ENCODE results near the gene CENPX.

CENPX gene

GRCh38 chr17:82022310-82022980 lies at the start of gene CENPX:
Gene CENPX, minus strand, starts transcription at chr17:82022878. Its CDS starts 17 bp downstream, at chr17:82022861.
- no peak for DNase-seq (ENCODE audit: low read depth in 2 of 2)

DNA sequence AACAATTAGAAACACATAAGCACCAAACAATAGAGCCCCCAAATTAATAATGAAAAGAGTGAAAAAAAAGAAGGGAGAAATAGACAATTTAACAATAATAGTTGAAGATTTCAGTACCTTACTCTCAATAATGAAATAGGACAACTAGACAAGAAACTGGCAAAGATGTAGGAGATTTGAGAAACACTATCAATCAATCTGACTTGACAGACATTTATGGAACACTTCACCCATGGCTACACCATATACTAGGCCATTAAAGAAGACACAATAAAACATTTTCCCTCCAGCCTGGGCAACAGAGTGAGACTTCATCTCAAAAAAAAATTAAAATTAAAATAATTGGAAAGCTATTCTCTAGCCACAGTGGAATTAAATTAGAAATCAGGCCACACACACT lies 47.9 kb upstream of the CENPX start:
- no peak for DNase-seq (ENCODE audit: low read depth in 2 of 2)

GRCh38 chr17:82065638-82066303 lies 43.1 kb upstream of the CENPX start, which contains the start of gene DUS1L:
Gene DUS1L, minus strand, starts transcription at chr17:82065804. Its CDS starts 745 bp downstream, at chr17:82065059.
- DNase-seq (ENCODE audit: low read depth in 2 of 2) = peak; percentile 59 to 63

GRCh38 chr17:82065193-82065637 lies 42.5 kb upstream of the CENPX start:
- DNase-seq (ENCODE audit: low read depth in 2 of 2) = peak in 1 of 2 donors; percentile 23

GRCh38 chr17:82064433-82065192 lies 41.9 kb upstream of the CENPX start:
- no peak for DNase-seq (ENCODE audit: low read depth in 2 of 2)

DNA sequence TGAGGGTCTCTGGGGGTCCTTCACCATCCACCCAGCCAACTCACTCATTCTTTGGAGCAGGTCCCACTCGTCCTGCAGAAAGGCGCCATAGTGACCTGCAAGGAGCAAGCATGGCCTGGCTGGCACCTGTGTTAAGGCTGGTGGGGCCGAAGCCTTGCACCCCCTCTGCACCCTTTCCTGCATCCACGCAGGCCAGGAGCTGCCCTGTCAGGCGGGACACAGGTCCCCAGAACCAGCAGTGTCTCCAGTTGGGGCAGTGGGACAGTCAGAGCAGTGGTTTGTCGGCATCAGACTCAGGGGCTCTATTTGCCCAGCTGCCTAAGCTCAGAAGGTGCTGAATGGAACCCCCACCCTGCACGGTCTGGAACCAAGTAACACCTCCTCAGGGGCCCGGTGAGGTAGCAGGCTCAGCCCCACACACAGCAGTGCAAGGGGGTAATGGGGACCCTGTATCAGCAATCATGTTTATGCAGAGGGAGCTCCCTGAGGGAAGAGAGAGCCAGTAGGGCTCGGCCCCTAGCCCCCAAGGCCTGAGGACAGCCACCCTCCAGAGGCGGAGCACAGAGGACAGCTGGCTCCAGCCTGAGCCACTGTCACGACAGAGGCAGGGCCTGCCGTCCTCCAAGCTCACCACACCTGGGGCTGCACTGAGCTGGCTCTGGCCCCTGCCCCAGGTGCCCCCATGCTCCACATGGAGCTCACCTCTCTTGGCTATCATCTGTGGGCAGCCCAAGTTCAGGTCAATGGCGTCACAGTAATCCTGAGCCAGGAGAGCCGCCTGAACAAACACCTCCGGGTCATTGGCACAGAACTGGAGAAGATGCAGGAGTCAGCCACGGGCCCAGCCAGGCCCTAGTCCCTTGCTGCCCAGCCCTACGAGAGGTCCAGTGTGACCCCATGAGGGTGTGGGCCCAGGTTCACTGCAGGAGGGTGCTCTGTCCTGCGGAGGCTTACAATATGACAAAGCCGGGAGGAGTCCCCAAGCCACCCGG lies 41.0 kb upstream of the CENPX start:
- no peak for DNase-seq (ENCODE audit: low read depth in 2 of 2)

- DNase-seq (ENCODE audit: low read depth in 2 of 2) = no peak
Measured at GRCh38 chr17:82062984-82063368, 40.3 kb upstream of the CENPX start.

DNA sequence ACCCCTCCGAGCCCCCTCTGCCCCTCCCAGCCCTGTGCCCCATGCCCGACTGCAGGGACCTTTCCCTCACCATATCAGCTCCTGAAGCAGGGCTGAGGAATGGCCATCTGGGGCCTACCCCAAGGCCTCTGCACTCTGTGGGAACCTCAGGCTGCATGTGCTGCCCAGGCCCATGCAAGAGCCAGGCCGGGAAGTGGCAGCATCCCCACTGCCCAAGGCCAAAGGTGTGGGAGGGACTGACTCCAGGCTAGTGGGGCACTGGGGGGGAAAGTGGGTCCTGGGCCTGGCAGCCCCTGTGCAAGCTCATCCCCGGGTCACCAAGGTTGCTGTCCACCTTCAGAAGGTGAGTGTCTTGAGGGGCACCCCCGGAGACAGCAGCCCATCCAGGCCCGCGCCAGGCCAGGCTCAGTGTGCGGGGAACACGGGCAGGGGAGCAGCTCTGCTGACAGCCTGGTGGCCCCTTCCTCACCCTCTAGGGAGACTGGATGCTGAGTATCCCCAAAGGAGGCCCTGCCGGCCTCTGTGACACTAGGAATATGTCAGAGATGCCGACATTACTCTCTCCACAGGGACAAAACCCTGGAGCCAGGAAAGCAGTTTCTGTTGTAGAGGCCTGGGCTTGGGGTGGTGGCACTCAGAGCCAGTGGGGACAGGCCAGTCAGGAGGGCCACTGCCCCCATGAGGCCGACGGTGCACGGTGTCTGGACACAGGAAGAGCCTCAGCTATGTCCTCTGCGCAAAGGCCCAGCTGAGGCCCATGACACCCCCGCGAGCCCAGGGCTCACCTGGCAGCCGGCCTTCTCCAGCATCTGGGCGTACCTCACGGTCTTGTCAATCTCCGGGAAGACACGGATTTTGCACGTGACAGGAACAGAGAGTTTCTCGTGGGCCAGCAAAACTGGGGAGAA lies 39.7 kb upstream of the CENPX start:
- DNase-seq (ENCODE audit: low read depth in 2 of 2) = no peak

GRCh38 chr17:82061047-82061925 lies 38.6 kb upstream of the CENPX start:
- no peak for DNase-seq (ENCODE audit: low read depth in 2 of 2)

GRCh38 chr17:82060614-82061013 lies 37.9 kb upstream of the CENPX start:
- DNase-seq (ENCODE audit: low read depth in 2 of 2) = no peak

GRCh38 chr17:82060001-82060380 lies 37.3 kb upstream of the CENPX start:
- DNase-seq (ENCODE audit: low read depth in 2 of 2) = no peak

GRCh38 chr17:82059272-82060000 lies 36.8 kb upstream of the CENPX start:
- no peak for DNase-seq (ENCODE audit: low read depth in 2 of 2)

GRCh38 chr17:82058855-82059249 lies 36.2 kb upstream of the CENPX start:
- no peak for DNase-seq (ENCODE audit: low read depth in 2 of 2)

DNA sequence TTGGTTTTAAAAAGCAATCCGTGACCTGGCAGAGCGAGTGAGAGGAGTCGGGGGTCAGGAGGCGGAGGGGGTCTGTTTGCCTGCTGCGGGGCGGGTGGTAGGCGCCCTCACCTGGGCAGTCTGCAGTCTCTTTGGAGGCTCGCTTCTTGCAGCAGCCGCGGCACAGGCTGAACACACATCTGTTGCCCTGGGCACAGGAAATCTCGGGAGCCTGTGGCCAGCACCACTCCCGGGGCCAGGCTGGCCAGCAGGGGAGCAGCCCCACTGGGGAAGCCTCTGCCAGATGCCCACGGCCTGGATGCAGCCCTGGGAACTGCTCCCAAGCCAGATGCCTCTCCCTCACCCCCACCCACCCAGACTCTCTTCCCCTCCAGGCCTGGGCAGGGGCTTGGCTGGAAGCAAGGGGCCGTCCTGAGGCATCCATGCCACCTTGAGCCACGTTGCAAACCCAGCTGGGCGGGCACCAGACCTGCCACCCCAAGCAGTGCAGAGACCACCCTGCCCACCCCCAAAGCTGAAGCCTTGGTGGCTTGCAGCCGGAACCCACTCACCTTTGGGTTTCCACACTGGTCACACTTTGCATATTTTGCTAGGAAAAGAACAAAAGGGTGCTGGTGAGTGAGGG lies 35.7 kb upstream of the CENPX start:
- no peak for DNase-seq (ENCODE audit: low read depth in 2 of 2)

DNA sequence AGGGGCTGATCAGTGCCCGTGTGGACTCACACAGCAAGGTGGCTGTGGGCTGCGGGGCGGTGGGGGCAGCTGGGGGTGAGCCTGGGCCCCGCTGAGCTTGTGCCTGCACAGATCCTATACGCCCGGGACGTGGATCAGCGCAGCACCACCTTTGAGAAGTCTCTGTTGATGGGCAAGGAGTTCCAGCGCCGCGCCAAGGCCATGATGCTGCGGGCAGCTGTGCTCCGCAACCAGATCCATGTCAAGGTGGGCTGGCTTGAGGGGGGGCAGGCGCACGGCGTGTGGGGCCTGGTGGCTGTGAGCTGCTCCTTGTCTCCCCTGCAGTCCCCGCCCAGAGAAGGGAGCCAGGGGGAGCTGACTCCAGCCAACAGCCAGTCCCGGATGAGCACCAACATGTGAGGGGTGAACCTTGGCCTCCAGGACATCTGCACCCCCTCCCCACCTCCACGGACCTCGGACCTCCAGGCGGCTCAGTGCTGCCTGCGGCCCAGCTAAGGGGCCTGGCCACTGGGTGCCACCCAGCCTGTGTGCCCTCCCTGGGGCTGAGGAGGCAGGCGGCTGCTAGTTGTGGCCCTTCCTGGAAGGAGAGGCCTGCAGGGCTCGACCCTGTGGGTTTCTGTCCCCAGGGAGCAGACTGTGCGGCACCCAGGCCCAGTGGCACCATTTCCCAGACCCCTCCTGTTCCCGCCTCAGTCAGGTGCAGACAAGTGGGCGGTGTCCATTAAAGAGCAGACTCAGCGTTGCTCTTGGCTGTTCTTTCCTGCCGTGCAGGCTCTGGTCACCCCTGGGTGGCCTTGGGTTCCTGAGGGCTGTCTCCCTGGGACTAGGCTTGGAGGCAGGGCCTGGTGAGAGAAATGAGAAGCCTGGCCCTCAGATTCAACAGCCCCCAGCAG lies 34.3 kb upstream of the CENPX start:
- DNase-seq (ENCODE audit: low read depth in 2 of 2) = no peak

GRCh38 chr17:82055965-82056728 lies 33.5 kb upstream of the CENPX start:
- no peak for DNase-seq (ENCODE audit: low read depth in 2 of 2)

All from stimulated activated CD4-positive, alpha-beta T cell treated with anti-CD3 and anti-CD28 coated beads, Interleukin-4, amount 100 ng/mL, for 48 hours (primary cell).